GM23338 (cell line): ENCODE results near the gene MYO9A. TPM values are rescaled to one million over a fixed set of nuclear protein-coding genes. Genes with fewer than 3 reads are reported as not detected.

Source experiments
- ATAC-seq: fragments of 200-7000 bp; cut with Tn5 transposase; 3 replicates; pipeline ENCODE4 v1.9.1; 2020
- DNase-seq: peaks from one replicate; pipeline ENCODE4 v3.0.0-alpha.2; 2015; ENCODE audit warnings: low spot score
- H2AFZ ChIP-seq: fragments of 200-600 bp; sonication (generic); 2 replicates; pipeline ENCODE4 v1.8.0; 2016; ENCODE audit warnings: antibody characterized with exemption, mild to moderate bottlenecking, moderate library complexity
- H3F3A ChIP-seq: fragments of 200-600 bp; sonication (generic); replicated peaks from 2 replicates; pipeline ENCODE4 v1.8.0; 2017; ENCODE audit warnings: antibody characterized with exemption, mixed run types, low read depth
- H3K27ac ChIP-seq: fragments of 200-600 bp; sonication (generic); 2 replicates; pipeline ENCODE4 v1.6.1; 2016; ENCODE audit warnings: low read depth
- H3K27me3 ChIP-seq: fragments of 200-600 bp; sonication (generic); 2 replicates; pipeline ENCODE4 v1.8.0; 2016; ENCODE audit warnings: mild to moderate bottlenecking, mixed run types, moderate library complexity; ENCODE audit not compliant: insufficient read depth
- H3K36me3 ChIP-seq: fragments of 200-600 bp; sonication (generic); 2 replicates; pipeline ENCODE4 v1.8.0; 2016; ENCODE audit warnings: mild to moderate bottlenecking; ENCODE audit not compliant: insufficient read depth
- H3K4me1 ChIP-seq: fragments of 200-600 bp; sonication (generic); 2 replicates; pipeline ENCODE4 v1.8.0; 2016; ENCODE audit warnings: mild to moderate bottlenecking, moderate library complexity; ENCODE audit not compliant: insufficient read depth
- H3K4me2 ChIP-seq: fragments of 200-600 bp; sonication (generic); 2 replicates; pipeline ENCODE4 v1.7.1; 2017; ENCODE audit warnings: mixed run types
- H3K4me3 ChIP-seq: fragments of 200-600 bp; sonication (generic); 2 replicates; pipeline ENCODE4 v1.6.1; 2016; ENCODE audit warnings: mixed run types
- H3K79me2 ChIP-seq: fragments of 200-600 bp; sonication (generic); replicated peaks from 2 replicates; pipeline ENCODE4 v1.8.0; 2017; ENCODE audit warnings: mild to moderate bottlenecking; ENCODE audit not compliant: insufficient read depth
- H3K9me2 ChIP-seq: fragments of 200-600 bp; sonication (generic); 2 replicates; pipeline ENCODE4 v1.8.0; 2017; ENCODE audit not compliant: insufficient read depth
- H4K20me1 ChIP-seq: fragments of 200-600 bp; sonication (generic); replicated peaks from 2 replicates; pipeline ENCODE4 v1.8.0; 2017; ENCODE audit warnings: mild to moderate bottlenecking; ENCODE audit not compliant: insufficient read depth
- H3K27ac Mint-ChIP-seq: 2 replicates; pipeline ENCODE4 v1.8.0; 2020; ENCODE audit warnings: inconsistent platforms, mild to moderate bottlenecking, moderate library complexity, mixed read lengths
- H3K27me3 Mint-ChIP-seq: 3 replicates; pipeline ENCODE4 v1.8.0; 2022; ENCODE audit warnings: low read depth, mild to moderate bottlenecking, moderate library complexity, mixed read lengths, inconsistent platforms; ENCODE audit not compliant: insufficient read depth, poor library complexity
- H3K36me3 Mint-ChIP-seq: 3 replicates; pipeline ENCODE4 v1.8.0; 2021; ENCODE audit warnings: low read depth, mild to moderate bottlenecking, inconsistent platforms, moderate library complexity, mixed read lengths
- H3K4me1 Mint-ChIP-seq: 3 replicates; pipeline ENCODE4 v1.8.0; 2020; ENCODE audit warnings: mild to moderate bottlenecking, inconsistent platforms, mixed read lengths
- H3K4me3 Mint-ChIP-seq: 3 replicates; pipeline ENCODE4 v1.8.0; 2021; ENCODE audit warnings: moderate library complexity, mild to moderate bottlenecking, inconsistent platforms, mixed read lengths
- H3K9me3 Mint-ChIP-seq: 3 replicates; pipeline ENCODE4 v1.8.0; 2020; ENCODE audit warnings: moderate library complexity, mild to moderate bottlenecking, inconsistent platforms, mixed read lengths
- CREB1 ChIP-seq: fragments of 250-450 bp; sonication (Bioruptor Pico); IDR thresholded peaks from 2 replicates; pipeline ENCODE4 v1.5.0; 2020; ENCODE audit warnings: low read depth, mild to moderate bottlenecking, moderate library complexity
- EZH2 ChIP-seq: fragments of 200-600 bp; sonication (generic); IDR thresholded peaks from one replicate; pipeline ENCODE4 v1.8.0; 2017; ENCODE audit warnings: antibody characterized with exemption, mild to moderate bottlenecking, low read depth; ENCODE audit not compliant: unreplicated experiment
- EZH2phosphoT487 ChIP-seq: fragments of 200-600 bp; sonication (generic); IDR thresholded peaks from one replicate; pipeline ENCODE4 v1.8.1; 2018; ENCODE audit warnings: antibody characterized with exemption; ENCODE audit not compliant: unreplicated experiment
- JUNB ChIP-seq: IDR thresholded peaks from one replicate; pipeline ENCODE4 v1.6.1; 2016; ENCODE audit warnings: antibody characterized with exemption; ENCODE audit not compliant: unreplicated experiment
- NANOG ChIP-seq: IDR thresholded peaks from 2 replicates; pipeline ENCODE4 v1.6.1; 2016; ENCODE audit warnings: antibody characterized with exemption, borderline replicate concordance
- POLR2AphosphoS5 ChIP-seq: IDR thresholded peaks from 2 replicates; pipeline ENCODE4 v1.6.1; 2016; ENCODE audit warnings: antibody characterized with exemption, low read depth
- STAT1 ChIP-seq: IDR thresholded peaks from one replicate; pipeline ENCODE4 v1.6.1; 2016; ENCODE audit warnings: antibody characterized with exemption; ENCODE audit not compliant: unreplicated experiment
- ZNF114 ChIP-seq: fragments of 250-450 bp; sonication (Bioruptor Pico); IDR thresholded peaks from 2 replicates; pipeline ENCODE4 v1.5.0; 2020; ENCODE audit warnings: mild to moderate bottlenecking, moderate library complexity
- ZNF331 ChIP-seq: fragments of 250-450 bp; sonication (Bioruptor Pico); IDR thresholded peaks from 2 replicates; pipeline ENCODE4 v1.5.0; 2020; ENCODE audit warnings: low read depth, mild to moderate bottlenecking, moderate library complexity
- polyA plus RNA-seq: library from polyadenylated mRNA; unstranded; fragments of >200 nt; fragmentation: Nextera tagmentation; extraction: Ambion mirVana; gene quantifications from 2 replicates; pipeline ENCODE4 v1.2.1, GENCODE V29; 2016
- total RNA-seq: library from RNA; depleted of rRNA; stranded (reverse); fragments of >200 nt; shearing (Covaris generic); gene quantifications from 2 replicates; pipeline ENCODE4 v1.2.3, GENCODE V29; 2014
- TF ChIP-seq, protein P1 (sequence below): IDR thresholded peaks from one replicate; pipeline ENCODE4 v1.6.1; 2018; ENCODE audit warnings: antibody characterized with exemption; ENCODE audit not compliant: unreplicated experiment
- TF ChIP-seq, protein P2 (sequence below): fragments of 250-450 bp; sonication (Bioruptor Pico); IDR thresholded peaks from 2 replicates; pipeline ENCODE4 v1.5.0; 2020; ENCODE audit warnings: mild to moderate bottlenecking, moderate library complexity
- TF ChIP-seq, protein P3 (sequence below): IDR thresholded peaks from 2 replicates; pipeline ENCODE4 v1.6.1; 2016; ENCODE audit warnings: antibody characterized with exemption
- TF ChIP-seq, protein P4 (sequence below), 2 experiments: fragments of 200-600 bp in 1 of 2; sonication (generic) in 1 of 2; conservative IDR thresholded peaks; 2 replicates each; pipeline versions ENCODE4 v1.5.1 to v1.6.1; 2016 to 2017; ENCODE audit warnings: antibody characterized with exemption in 2 of 2, low read depth in 2 of 2, mild to moderate bottlenecking in 2 of 2, moderate library complexity in 1 of 2

The MYO9A gene
- total and polyA plus RNA-seq, 2 experiments from 2014 or later: 11.6 to 32.8 TPM

DNA sequence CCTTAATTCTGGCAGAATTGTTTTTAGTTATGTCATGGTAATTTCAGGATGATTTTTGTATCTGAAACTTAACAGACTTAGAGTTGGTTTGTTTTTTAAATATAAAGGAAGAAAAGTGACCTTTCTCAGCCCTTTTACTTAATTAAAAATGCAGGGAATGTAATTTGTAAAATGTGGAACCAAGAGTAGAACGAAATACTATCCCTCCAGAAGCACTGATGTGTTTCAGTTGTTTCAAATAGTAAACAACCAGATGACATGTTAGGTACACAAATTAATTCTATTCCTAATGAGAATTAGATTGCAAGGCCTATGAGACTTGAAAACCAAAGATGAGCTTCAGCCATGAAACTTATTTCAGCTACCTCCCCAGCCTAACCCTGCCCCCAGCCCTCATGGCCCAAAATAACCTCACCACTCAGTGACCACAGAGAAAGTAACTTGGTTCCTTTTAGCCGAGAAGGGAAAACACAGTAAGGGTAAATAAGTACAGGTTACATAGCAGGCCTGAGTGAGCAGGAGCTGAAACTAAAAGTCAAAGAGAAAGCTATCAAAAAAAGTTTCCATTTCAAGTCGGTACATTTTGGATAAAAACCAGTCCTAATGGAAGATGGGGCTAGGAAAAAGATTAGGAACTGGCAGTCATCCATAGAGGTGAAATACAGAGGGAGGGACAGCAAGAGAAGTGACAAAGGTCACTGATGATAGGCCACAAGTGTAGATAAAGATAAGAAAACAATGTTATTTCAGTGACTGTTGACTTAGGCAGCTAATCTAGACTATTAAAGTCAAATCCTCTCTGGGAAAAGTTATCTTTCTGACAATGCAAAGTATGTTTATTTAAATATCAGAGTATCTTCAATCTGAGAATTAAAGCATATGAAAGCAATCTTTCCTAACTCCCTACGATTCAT is 23.5 kb upstream of the MYO9A start:
- no peaks in the 10 kb centered on the region for H3K36me3 Mint-ChIP-seq
- H3K4me1 Mint-ChIP-seq: no peaks in the 10 kb centered on the region
- Histone ChIP-seq H3K79me2 (no peaks in the 10 kb centered on the region), H3K4me2 (no peak overlapping the region), H3K27ac (no peak overlapping the region; the same call in 1 of the 2 replicates), H3K4me3 (no peak overlapping the region), H3K36me3 (no peaks in the 10 kb centered on the region), H3K27me3 (no peaks in the 10 kb centered on the region), H2AFZ (no peak overlapping the region), H3K4me1 (no peaks in the 10 kb centered on the region), H3F3A (no peaks in the 10 kb centered on the region), H4K20me1 (no peaks in the 10 kb centered on the region), H3K9me2 (no peaks in the 10 kb centered on the region)
- DNase-seq (no peak), ATAC-seq (no peak)
- TF ChIP-seq POLR2AphosphoS5 (no peak), CREB1 (CRISPR knock-in tag) (no peak), ZNF331 (no peak), EZH2 (no peak), JUNB (no peak), NANOG (no peak), EZH2phosphoT487 (no peak), ZNF114 (CRISPR knock-in tag) (no peak), STAT1 (no peak)
- TF ChIP-seq, protein P1, sequence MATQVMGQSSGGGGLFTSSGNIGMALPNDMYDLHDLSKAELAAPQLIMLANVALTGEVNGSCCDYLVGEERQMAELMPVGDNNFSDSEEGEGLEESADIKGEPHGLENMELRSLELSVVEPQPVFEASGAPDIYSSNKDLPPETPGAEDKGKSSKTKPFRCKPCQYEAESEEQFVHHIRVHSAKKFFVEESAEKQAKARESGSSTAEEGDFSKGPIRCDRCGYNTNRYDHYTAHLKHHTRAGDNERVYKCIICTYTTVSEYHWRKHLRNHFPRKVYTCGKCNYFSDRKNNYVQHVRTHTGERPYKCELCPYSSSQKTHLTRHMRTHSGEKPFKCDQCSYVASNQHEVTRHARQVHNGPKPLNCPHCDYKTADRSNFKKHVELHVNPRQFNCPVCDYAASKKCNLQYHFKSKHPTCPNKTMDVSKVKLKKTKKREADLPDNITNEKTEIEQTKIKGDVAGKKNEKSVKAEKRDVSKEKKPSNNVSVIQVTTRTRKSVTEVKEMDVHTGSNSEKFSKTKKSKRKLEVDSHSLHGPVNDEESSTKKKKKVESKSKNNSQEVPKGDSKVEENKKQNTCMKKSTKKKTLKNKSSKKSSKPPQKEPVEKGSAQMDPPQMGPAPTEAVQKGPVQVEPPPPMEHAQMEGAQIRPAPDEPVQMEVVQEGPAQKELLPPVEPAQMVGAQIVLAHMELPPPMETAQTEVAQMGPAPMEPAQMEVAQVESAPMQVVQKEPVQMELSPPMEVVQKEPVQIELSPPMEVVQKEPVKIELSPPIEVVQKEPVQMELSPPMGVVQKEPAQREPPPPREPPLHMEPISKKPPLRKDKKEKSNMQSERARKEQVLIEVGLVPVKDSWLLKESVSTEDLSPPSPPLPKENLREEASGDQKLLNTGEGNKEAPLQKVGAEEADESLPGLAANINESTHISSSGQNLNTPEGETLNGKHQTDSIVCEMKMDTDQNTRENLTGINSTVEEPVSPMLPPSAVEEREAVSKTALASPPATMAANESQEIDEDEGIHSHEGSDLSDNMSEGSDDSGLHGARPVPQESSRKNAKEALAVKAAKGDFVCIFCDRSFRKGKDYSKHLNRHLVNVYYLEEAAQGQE: no peak
- TF ChIP-seq, protein P2, sequence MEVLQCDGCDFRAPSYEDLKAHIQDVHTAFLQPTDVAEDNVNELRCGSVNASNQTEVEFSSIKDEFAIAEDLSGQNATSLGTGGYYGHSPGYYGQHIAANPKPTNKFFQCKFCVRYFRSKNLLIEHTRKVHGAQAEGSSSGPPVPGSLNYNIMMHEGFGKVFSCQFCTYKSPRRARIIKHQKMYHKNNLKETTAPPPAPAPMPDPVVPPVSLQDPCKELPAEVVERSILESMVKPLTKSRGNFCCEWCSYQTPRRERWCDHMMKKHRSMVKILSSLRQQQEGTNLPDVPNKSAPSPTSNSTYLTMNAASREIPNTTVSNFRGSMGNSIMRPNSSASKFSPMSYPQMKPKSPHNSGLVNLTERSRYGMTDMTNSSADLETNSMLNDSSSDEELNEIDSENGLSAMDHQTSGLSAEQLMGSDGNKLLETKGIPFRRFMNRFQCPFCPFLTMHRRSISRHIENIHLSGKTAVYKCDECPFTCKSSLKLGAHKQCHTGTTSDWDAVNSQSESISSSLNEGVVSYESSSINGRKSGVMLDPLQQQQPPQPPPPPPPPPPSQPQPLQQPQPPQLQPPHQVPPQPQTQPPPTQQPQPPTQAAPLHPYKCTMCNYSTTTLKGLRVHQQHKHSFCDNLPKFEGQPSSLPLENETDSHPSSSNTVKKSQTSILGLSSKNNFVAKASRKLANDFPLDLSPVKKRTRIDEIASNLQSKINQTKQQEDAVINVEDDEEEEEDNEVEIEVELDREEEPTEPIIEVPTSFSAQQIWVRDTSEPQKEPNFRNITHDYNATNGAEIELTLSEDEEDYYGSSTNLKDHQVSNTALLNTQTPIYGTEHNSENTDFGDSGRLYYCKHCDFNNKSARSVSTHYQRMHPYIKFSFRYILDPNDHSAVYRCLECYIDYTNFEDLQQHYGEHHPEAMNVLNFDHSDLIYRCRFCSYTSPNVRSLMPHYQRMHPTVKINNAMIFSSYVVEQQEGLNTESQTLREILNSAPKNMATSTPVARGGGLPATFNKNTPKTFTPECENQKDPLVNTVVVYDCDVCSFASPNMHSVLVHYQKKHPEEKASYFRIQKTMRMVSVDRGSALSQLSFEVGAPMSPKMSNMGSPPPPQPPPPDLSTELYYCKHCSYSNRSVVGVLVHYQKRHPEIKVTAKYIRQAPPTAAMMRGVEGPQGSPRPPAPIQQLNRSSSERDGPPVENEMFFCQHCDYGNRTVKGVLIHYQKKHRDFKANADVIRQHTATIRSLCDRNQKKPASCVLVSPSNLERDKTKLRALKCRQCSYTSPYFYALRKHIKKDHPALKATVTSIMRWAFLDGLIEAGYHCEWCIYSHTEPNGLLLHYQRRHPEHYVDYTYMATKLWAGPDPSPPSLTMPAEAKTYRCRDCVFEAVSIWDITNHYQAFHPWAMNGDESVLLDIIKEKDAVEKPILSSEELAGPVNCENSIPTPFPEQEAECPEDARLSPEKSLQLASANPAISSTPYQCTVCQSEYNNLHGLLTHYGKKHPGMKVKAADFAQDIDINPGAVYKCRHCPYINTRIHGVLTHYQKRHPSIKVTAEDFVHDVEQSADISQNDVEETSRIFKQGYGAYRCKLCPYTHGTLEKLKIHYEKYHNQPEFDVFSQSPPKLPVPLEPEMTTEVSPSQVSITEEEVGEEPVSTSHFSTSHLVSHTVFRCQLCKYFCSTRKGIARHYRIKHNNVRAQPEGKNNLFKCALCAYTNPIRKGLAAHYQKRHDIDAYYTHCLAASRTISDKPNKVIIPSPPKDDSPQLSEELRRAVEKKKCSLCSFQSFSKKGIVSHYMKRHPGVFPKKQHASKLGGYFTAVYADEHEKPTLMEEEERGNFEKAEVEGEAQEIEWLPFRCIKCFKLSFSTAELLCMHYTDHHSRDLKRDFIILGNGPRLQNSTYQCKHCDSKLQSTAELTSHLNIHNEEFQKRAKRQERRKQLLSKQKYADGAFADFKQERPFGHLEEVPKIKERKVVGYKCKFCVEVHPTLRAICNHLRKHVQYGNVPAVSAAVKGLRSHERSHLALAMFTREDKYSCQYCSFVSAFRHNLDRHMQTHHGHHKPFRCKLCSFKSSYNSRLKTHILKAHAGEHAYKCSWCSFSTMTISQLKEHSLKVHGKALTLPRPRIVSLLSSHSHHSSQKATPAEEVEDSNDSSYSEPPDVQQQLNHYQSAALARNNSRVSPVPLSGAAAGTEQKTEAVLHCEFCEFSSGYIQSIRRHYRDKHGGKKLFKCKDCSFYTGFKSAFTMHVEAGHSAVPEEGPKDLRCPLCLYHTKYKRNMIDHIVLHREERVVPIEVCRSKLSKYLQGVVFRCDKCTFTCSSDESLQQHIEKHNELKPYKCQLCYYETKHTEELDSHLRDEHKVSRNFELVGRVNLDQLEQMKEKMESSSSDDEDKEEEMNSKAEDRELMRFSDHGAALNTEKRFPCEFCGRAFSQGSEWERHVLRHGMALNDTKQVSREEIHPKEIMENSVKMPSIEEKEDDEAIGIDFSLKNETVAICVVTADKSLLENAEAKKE (CRISPR knock-in tag): no peak
- TF ChIP-seq, protein P3, sequence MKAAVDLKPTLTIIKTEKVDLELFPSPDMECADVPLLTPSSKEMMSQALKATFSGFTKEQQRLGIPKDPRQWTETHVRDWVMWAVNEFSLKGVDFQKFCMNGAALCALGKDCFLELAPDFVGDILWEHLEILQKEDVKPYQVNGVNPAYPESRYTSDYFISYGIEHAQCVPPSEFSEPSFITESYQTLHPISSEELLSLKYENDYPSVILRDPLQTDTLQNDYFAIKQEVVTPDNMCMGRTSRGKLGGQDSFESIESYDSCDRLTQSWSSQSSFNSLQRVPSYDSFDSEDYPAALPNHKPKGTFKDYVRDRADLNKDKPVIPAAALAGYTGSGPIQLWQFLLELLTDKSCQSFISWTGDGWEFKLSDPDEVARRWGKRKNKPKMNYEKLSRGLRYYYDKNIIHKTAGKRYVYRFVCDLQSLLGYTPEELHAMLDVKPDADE: no peak
- TF ChIP-seq, protein P4, sequence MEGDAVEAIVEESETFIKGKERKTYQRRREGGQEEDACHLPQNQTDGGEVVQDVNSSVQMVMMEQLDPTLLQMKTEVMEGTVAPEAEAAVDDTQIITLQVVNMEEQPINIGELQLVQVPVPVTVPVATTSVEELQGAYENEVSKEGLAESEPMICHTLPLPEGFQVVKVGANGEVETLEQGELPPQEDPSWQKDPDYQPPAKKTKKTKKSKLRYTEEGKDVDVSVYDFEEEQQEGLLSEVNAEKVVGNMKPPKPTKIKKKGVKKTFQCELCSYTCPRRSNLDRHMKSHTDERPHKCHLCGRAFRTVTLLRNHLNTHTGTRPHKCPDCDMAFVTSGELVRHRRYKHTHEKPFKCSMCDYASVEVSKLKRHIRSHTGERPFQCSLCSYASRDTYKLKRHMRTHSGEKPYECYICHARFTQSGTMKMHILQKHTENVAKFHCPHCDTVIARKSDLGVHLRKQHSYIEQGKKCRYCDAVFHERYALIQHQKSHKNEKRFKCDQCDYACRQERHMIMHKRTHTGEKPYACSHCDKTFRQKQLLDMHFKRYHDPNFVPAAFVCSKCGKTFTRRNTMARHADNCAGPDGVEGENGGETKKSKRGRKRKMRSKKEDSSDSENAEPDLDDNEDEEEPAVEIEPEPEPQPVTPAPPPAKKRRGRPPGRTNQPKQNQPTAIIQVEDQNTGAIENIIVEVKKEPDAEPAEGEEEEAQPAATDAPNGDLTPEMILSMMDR (conservative IDR thresholded peaks at IDR 0.05; ENCODE audit: low read depth in 2 of 2): no peak
- no peak overlapping the region for H3K4me3 Mint-ChIP-seq
- no peak overlapping the region; the same call in 1 of the 2 replicates for H3K27ac Mint-ChIP-seq
- no peaks in the 10 kb centered on the region for H3K9me3 Mint-ChIP-seq
- peaks cover 1% of the 10 kb centered on the region for H3K27me3 Mint-ChIP-seq
